SKM-1 (cell line): Measurements from ENCODE around the gene OR1E2.
"Not testable (repeated sequence)": the region's sequence is repeated elsewhere in the genome, so short reads cannot be mapped to it uniquely, and the experiment has no call there.

ENCODE experiments used
- DNase-seq: peaks from one replicate; lab custom pipeline; 2025; ENCODE audit not compliant: unreplicated experiment; lab: John Stamatoyannopoulos, UW

OR1E2 gene

DNA sequence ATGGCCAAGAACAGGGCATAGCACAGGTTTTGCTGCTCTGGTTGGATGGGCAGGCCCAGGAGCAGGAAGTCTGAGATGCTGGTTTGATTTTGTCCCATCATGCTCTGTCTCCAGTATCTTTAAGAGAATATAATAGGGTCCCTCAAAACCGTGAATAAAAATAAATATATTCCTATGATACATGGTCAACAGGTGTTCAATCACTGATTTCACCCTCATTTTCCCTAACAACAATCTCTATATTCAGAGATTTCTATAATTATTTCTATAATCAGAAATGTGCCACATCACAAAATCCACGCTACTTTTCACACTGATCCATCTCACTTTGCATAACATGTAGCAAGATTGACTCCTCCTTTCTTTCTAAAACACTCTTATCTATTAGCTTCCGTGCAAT is at the start of gene OR1E2:
Gene OR1E2, minus strand, starts transcription at position 101 of the 400 bp plus-strand sequence. Its CDS starts 0 bp downstream, at position 101.
- no peak for DNase-seq

GRCh38 chr17:3482852-3483251 is 49.2 kb upstream of the OR1E2 start:
- no peak for DNase-seq

DNA sequence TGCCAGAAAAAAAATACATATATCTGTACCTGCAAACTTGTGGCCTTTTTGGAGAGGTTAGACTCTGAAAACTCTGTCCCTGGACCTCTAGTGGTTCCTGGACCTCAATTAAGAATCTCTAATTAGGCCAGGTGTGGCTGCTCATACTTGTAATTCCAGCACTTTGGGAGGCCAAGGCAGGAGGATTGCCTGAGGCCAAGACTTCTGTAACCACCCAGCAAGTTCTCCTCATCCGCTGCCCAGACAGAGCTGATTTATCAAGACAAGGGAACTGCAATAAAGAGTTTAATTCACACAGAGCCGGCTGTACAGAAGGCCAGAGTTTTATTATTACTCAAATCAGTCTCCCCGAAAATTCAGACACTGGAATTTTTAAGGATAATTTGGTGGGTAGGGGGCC is 46.3 kb upstream of the OR1E2 start:
- DNase-seq: no peak

DNA sequence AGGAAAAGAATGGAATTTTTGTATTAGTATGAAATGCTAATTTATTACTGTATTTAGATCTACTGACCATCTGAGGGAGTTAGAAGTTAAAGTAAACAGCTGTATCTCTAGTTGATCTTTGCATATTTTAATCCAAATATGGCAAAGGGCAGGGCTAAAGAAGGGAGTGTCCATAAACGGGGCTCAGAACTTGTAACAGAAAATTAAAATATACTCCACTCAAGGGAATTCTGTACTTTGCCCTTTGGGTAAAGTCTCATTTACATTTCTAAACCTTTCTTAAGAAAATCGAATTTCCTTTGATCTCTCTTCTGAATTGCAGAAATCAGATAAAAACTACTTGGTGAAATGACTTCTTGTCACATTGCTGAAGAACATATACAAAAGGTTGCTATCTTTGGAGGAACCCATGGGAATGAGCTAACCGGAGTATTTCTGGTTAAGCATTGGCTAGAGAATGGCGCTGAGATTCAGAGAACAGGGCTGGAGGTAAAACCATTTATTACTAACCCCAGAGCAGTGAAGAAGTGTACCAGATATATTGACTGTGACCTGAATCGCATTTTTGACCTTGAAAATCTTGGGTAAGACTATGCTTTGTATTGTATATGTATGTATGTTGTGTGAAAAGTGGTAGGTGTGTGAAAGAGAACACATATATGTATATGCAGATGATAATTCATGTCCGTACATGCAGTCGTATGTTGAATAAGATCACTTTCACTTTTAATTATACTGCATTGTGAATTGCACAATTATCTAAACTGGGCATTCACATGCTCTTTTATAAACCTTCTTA is 42.4 kb upstream of the OR1E2 start, which contains the start of gene ASPA:
Gene ASPA, plus strand, starts transcription at position 186 of the 799 bp plus-strand sequence. Its CDS starts 163 bp downstream, at position 349.
- DNase-seq: no peak

GRCh38 chr17:3475251-3475685 is 41.6 kb upstream of the OR1E2 start:
- no peak for DNase-seq

DNA sequence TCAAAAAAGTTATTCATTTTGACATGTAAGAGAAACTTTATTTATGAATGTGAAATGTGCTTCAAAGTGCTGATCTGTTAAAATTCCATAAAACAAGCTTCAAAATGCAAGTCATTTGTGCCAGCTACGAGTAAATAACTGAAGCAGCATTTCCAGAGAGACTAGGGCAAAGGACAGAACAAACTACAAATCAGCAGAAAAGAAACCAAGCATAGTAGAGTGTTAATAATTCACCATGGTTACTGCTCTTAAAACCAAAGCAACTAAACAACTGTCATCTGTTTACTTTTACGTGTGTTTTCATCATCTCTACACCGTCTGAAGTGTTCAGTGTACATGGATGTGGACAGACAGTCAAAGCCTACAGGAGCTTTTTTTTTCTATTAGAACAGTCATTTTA is 40.6 kb upstream of the OR1E2 start:
- DNase-seq: no peak

DNA sequence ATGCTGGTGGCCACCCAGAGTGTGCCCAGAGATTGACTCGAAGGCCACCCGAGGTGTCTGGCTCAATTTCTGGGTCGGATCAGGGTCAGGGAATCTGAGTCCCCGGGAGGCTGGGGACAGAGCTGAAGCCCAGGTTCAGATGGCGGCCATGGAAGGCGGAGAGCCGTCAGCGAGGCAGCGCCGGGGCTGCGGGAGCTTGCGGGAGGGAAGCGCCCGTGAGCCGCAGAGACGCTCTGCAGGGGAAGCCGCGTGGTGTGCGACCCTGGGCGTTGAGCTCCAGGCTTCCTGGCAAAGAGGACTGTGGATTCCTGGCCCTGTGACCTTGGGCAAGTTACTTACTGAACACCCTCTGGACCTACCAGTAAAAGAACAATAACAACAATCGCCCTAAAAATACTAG is 38.5 kb upstream of the OR1E2 start:
- DNase-seq: no peak

DNA sequence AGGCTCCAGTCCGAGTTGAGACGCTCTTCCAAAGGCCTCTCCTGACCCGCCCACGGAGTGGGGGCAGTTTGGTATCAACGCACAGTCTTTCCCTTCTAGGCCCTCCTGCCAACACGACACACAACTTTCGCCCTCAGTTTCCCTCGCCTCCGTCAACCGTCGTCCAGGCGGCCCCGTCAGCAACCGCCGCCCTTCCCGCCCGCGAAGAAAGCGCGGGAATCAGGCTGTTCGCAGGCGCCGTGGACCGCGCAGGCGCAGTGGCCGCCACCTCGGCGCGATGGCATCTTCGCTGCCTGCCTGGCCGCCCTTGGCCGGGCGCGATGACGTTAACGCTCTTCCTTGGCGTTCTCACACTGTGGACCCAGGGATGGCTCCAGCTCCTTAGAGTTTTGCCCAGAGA is 38.0 kb upstream of the OR1E2 start, which contains the start of gene SPATA22:
Gene SPATA22, minus strand, starts transcription at position 221 of the 400 bp plus-strand sequence. CDS start 2,494 bp downstream, outside the sequence.
- no peak for DNase-seq

- DNase-seq: no peak
Measured at GRCh38 chr17:3469529-3469928, 35.9 kb upstream of the OR1E2 start.

DNA sequence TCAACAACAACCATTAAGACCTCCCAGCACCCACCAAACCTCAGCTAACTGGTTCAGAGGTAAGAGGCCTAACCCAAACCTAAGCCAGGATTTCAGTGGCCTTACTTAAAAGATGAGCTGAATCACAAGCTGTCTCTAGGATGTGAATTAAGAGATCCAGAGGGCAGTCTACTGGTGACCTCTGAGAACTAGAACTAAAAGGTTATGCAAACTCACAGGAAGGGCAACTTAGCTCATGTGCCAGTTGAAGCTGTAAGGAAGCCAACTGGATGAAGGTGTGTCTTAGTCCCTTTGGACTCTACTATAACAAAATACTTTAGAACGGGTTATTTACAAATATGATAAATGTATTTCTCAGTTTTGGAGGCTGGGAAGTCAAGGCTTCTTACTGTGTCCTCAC is 32.7 kb upstream of the OR1E2 start:
- not testable (repeated sequence) for DNase-seq

- no peak for DNase-seq
Measured at GRCh38 chr17:3448059-3448665, 14.5 kb upstream of the OR1E2 start.

DNA sequence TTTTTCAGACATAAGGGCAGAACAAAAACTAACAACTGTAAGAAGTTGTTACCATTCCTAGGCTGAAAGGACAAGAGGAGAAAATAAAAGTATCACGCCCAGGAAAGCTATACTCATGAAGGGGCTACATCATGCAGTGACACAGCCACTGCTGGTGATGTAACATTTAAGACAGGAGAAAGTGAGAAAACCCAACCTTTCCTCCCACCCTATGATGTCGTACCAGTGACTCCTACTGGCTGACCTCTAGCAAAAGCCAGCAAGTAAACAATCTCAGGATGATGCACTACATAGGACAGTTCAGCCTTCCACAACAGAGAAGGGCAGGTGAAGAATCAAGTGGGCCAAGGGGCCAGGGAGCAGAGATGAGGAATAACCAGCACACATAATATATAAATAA is 14.0 kb upstream of the OR1E2 start:
- DNase-seq: no peak

DNA sequence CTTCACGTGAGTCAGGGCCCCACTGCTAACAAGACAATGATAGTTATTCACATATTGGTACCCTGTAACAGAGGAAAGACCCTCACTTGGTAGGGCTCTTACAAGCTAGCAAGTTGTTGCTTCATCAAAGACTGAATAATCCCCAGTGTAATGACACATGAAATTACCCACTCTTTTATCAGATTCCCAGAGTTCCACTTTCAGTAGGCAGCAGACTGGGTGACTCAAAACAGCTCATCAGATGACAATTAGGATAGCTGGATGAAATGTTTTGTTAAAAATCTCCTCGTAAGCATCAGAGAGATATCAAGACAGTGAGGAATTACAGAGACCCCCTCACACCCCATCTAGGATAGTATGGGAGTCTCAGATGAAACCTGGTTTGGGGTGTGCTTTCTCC is 6.8 kb upstream of the OR1E2 start:
- DNase-seq: no peak

GRCh38 chr17:3438368-3438767 is 4.7 kb upstream of the OR1E2 start:
- no peak for DNase-seq

DNA sequence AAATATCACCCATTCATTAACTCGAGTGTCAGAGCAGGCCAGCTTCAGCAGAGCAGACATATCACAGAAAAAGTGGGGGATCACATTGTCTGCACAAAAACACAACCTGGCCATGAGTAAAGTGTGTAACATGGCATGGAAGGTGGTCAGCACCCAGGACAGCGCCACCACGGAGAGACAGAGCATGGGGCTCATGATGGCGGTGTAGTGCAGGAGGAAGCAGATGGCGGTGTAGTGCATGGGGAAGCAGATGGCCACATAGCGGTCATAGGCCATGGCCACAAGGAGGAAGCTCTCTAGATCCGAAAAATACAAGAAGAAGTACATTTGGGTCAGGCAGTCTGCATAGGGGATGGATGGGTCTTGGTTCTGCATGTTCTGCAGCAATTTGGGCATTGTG is 426 bp downstream of the OR1E2 start:
- DNase-seq: not testable (repeated sequence)

DNA sequence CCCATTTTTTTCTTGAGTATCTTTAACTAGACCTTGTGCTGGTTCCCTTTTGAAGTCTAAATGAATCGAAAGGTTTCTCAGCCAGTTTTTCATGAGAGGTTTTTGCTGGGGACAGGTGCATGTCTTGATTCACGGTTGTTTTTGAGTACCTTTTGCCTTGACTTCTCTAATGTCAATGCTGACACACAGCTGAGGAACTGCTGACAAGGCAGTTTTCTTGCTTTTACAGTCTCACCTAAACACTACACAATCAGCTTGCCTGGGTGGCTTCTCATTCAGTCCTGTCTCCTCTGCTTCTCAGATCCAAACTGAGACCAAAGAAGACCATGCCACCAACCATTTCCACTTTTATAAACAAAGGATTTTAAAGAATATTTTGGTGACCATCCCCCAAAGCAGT is 15.4 kb downstream of the OR1E2 start:
- DNase-seq: no peak

- no peak for DNase-seq
Measured at GRCh38 chr17:3415610-3416009, 18.0 kb downstream of the OR1E2 start.

- DNase-seq: not testable (repeated sequence)
Measured at GRCh38 chr17:3412216-3412615, 21.4 kb downstream of the OR1E2 start.

- no peak for DNase-seq
Measured at GRCh38 chr17:3411070-3411469, 22.6 kb downstream of the OR1E2 start, which contains the start of gene OR3A3. Gene OR3A3 (plus strand): TSS chr17:3411370.

- not testable (repeated sequence) for DNase-seq
Measured at GRCh38 chr17:3403856-3404255, 29.8 kb downstream of the OR1E2 start.

DNA sequence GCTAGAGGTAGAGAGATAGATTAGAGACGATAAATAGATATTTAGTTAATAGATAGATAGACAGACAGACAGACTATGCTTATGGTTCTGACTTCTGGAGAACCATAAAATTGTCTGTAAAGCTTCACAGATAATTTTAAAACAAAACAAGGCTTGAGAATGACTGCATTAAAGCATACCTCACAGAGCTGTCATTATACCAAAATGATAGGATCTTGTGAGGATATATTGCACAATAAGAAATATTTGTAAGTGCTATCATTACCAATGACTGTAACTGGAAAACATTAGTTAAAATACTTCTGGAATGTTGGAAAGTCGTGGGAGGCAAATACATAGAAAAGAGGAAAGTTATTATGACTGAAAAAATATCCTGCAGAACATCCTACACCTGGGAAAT is 31.9 kb downstream of the OR1E2 start:
- DNase-seq: no peak

DNA sequence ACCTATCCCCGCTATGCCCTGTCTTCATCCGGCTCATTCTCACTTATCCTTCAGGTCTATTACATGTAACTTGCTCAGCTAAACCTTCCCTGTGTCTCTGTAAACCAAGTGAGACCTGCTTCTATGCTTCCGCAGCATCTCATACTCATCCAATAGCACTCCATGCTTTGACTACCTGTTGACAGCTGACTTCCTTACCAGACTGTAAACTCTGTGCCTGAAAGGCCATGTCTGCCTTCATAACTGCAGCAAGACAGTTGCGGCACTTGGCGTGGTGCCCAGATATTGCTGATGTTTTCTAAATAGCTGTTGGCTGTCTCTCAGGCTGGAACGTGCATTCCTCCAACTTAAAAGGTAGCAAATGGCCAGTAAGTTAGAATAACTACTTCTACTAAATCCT is 33.6 kb downstream of the OR1E2 start:
- no peak for DNase-seq
